CD4-positive, alpha-beta T cell treated with Interleukin-15 for 4 hours (primary cell): ENCODE data around the gene ECI1.
A peak's percentile ranks its signal among the peaks of the same experiment; 100 is the strongest.

Source experiments
- DNase-seq: peaks from one replicate; pipeline ENCODE4 v3.0.0-alpha.2; 2020; ENCODE audit warnings: low spot score

The ECI1 gene

GRCh38 chr16:2251296-2252111, at the start of gene ECI1:
Gene ECI1, minus strand, starts transcription at chr16:2251587. Its CDS starts 21 bp downstream, at chr16:2251566.
- peak; percentile 85 for DNase-seq

- no peak for DNase-seq
Observed at GRCh38 chr16:2299915-2300192, 48.5 kb upstream of the ECI1 start.

- DNase-seq: no peak
Observed at GRCh38 chr16:2299121-2299914, 47.9 kb upstream of the ECI1 start.

DNA sequence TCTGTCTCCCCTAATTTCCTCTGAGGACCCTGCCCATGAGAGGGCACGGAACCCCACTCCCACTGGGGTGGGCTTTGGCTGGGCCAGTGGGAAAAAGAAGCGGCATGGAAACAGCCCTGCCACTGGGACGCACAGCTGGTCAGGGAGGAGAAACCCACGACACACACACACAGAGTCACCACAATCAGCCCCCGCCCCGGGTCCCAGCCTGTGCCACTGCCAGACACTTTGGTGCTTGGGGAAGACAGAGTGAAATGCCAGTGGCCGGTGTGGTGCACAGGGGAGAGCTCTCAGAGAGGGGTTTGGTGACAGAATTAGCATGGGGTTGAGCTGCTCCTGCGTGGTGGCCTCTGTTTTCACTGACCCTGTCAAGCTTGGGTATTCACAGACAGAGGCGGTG, 47.2 kb upstream of the ECI1 start:
- DNase-seq: no peak

- no peak for DNase-seq
Observed at GRCh38 chr16:2297506-2297860, 46.1 kb upstream of the ECI1 start.

DNA sequence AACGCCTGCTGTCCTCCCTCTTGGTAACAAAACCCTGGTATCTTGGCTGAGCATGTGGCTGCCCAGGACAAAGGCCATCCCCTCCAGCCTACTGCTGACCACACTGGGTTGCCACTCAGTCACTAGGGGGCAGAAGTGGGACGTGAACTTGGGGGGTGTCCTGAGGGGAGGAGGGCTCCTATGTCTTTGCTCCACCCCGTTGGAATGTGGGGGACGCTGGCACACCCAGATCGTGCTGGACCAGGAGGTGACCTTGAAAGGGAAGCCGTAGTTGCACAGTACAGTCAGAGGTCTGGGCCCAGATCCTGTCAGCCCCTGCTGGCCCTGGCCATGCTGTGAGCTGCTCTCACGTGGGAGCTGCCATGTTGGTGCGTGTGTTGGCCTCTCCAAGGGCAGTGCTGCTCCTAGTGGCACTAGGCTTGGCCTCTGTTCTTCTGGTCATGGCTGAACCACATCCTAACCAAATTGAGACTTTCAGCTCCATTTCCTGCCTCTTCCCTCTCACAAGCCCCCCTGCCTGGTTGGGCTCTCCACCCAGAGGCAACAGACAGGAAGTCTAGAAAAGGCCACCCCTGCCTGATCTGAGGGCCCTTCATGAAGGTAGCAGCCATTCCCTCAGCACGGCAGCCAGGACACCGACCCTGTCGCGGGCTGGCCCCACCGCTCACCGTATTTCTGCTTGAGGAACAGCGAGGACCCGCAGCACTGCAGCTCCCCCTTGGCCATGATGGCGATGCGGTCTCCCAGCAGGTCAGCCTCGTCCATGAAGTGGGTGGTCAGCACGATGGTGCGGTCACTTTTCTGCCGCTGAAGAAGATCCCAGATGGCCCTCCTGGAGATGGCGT, 45.5 kb upstream of the ECI1 start:
- DNase-seq: peak; percentile 8

DNA sequence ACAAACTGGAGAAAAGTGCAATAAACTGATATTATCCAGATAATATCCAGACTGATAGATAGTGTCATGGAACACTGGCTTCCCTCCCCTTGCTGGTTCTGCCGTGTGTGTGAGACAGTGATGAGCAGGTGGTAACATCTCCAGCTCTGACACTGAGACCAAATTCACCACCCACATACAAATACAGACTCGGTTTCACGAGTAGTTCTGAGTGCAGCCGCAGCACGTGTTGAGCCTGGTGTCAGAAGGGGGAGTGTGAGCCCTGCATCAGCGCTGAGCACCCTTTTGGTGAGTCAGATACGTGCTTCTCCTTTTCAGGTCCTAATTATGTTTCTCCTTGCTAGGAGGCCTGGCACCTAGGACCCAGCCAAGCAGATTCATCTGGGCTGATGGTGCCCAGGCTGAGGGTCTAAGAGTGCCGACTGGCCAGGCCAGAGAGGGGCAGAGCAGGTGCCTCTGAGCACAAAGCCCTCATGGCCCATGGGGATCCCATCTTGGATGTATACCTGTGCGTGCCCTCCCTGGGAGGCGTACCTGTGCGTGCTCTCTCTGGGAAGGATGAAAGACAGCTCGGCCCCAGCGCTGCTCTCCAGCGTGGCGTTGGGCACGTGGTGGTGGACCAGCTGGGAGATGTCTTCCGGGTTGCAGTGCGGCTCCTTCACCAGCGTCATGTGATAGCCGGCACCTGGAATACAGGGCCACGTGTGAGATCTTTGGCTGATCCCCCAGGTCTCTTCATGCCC, 43.8 kb upstream of the ECI1 start:
- no peak for DNase-seq

GRCh38 chr16:2292221-2292620, 40.8 kb upstream of the ECI1 start:
- DNase-seq: no peak

- no peak for DNase-seq
Observed at GRCh38 chr16:2289282-2289681, 37.9 kb upstream of the ECI1 start.

DNA sequence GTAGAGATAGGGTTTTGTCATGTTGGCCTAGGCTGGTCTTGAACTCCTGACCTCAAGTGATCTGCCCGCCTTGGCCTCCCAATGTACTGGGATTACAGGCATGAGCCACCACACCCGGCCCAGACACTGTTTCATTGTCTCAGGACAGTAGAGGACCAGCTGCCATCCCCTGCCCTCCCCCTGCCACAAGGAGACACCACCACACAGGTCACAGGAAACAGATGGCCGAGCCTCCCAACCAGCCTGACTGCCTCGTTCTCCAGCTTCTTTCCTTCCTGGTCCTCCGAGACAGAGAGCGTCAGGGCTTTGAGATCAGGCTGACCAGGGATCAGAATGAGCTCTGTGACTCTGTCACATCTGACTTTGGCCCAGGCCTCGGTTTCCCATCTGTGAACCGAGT, 37.3 kb upstream of the ECI1 start:
- DNase-seq: no peak

DNA sequence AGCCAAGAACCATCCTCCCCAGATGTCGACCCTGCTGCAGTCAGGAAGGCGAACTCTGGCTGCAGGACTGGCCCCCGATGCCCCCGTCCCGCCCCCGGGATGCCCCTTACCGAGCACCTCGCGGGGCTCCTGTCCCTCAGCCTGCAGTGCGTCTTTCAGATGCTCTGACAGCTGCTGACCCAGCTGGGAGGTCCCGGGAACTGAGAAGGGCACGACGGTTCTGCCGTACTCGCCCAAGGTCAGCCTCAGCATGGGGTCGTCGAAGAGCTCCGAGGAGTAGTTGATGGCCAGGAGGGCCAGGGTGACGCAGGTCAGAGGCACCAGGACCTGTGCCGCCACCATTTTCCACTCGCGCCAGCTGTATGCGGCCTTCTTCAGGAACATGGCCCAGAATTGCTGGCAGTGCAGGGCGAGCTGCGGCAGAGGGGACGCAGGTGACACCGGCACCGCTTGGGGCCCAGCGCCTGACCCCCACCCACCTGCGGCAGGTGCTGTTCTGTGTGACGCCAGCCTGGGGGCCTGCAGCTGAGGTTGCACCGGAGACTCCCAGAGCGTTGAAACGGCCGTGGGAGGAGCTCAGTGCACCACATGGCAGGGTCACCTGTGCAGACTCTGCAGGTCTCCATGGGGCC, 36.6 kb upstream of the ECI1 start:
- no peak for DNase-seq

GRCh38 chr16:2286550-2286949, 35.2 kb upstream of the ECI1 start:
- no peak for DNase-seq

GRCh38 chr16:2285731-2286191, 34.4 kb upstream of the ECI1 start:
- no peak for DNase-seq

DNA sequence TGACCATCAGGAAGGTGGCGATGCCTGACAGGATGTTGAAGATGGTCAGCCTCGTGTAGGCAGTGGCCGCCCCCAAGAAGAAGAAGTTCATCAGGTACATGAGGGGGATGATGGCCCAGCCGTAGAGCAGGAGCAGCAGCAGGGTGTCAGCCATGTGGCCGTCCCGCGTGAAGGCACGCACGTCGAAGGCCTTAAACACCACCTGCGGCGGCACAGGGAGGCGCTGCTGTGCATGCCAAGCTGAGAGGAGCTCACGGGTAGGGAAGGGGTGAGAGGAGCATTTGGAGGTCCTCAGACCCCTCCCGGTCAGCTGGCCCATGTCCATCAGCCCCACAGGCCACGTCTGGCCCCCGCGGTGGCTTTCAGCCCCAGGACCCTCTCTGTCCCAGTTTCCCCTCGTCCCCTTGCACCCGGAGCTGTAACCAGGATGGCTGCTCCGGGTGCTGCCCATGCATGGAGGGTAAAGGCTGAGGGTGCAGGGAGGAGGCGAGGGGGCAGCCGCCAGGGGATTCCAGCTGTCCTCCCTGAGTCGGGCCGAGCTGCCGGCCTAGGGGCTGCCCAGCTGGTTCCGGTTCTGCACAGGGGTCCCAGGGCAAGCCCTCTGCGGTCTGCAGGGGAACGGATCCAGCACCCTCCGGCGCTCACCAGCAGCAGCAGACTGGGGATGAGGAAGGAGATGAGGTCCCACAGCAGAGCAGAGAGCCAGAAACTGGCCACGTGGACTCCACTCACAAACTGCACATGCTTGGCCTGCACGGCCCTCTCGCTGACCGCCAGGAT, 33.6 kb upstream of the ECI1 start:
- no peak for DNase-seq

- no peak for DNase-seq
Observed at GRCh38 chr16:2284001-2284770, 32.8 kb upstream of the ECI1 start.

GRCh38 chr16:2282866-2283555, 31.6 kb upstream of the ECI1 start:
- DNase-seq: no peak

- DNase-seq: no peak
Observed at GRCh38 chr16:2282262-2282661, 30.9 kb upstream of the ECI1 start.

- no peak for DNase-seq
Observed at GRCh38 chr16:2280981-2281542, 29.7 kb upstream of the ECI1 start.

- no peak for DNase-seq
Observed at GRCh38 chr16:2280461-2280860, 29.1 kb upstream of the ECI1 start.
